Ovary (tissue), 9 donors: Measurements from ENCODE around the gene RBFA. TPM values are rescaled to one million over a fixed set of nuclear protein-coding genes. Genes with fewer than 3 reads are reported as not detected.

Experiments used
- DNase-seq, 5 donors: peaks; one replicate each; pipeline ENCODE4 v3.0.0-alpha.2; 2019 to 2020
- H3K27ac ChIP-seq, 2 donors: fragments of 200-600 bp; one replicate each; pipeline versions ENCODE4 v1.5.1 to v1.8.0; 2019 to 2022
- H3K27me3 ChIP-seq: fragments of 200-600 bp; one replicate; pipeline ENCODE4 v1.8.0; 2022
- H3K36me3 ChIP-seq: fragments of 200-600 bp; sonication (generic); one replicate; pipeline ENCODE4 v1.5.1; 2019
- H3K4me1 ChIP-seq: one replicate; pipeline ENCODE4 v1.8.1; 2013; ENCODE audit warnings: mild to moderate bottlenecking, moderate library complexity; ENCODE audit not compliant: insufficient read depth
- H3K4me3 ChIP-seq: fragments of 200-600 bp; sonication (generic); one replicate; pipeline ENCODE4 v1.5.1; 2017
- H3K9me3 ChIP-seq, 2 donors: fragments of 200-600 bp in 1 of 2; sonication (generic) in 1 of 2; one replicate each; pipeline versions ENCODE4 v1.5.1 to v1.8.1; 2013 to 2019; ENCODE audit warnings: mild to moderate bottlenecking in 1 of 2, moderate library complexity in 1 of 2
- EP300 ChIP-seq: sonication (generic); formaldehyde crosslinking; IDR thresholded peaks from one replicate; pipeline ENCODE4 v1.6.1; 2017; ENCODE audit warnings: antibody characterized with exemption
- POLR2A ChIP-seq: fragments of 450-650 bp; IDR thresholded peaks from one replicate; pipeline ENCODE4 v1.6.1; 2017; ENCODE audit warnings: antibody characterized with exemption, mild to moderate bottlenecking, moderate library complexity
- WGBS, 3 donors: extraction: QIAGEN DNeasy Blood & Tissue Kit in 1 of 3; methylation state at CpG; one replicate each; pipeline versions ENCODE4 v1.1.5 to v1.1.7; 2013 to 2017; 5-methylcytosine and 5-hydroxymethylcytosine counted together
- intact Hi-C, 4 donors: fragments of 100-400 bp; cut with DNase I; formaldehyde crosslinking; loops; one replicate each; pipeline versions ENCODE4 v1.11.0 to v1.15.1; 2022 to 2023
- polyA plus RNA-seq, 2 donors: library from polyadenylated mRNA; stranded (reverse); fragments of 200-250 nt in 1 of 2; fragments of 350-450 nt in 1 of 2; fragmentation: Illumina TruSeq in 1 of 2; extraction: RNeasy Lipid Tissue Mini Kit (QIAGEN cat#74804) in 1 of 2; gene quantifications; one replicate each; pipeline ENCODE4 v1.2.3, GENCODE V29; 2013 to 2014
- total RNA-seq, 7 donors: library from RNA; depleted of rRNA in 2 of 7; stranded (reverse); fragments of >200 nt in 2 of 7; fragmentation: NEBNext Ultra II Directional in 3 of 7; extraction: Animal tissue kit (Norgen Biotek cat#: 25700) in 3 of 7; gene quantifications; one replicate each; pipeline versions ENCODE4 v1.1.0 to v1.2.4, GENCODE V29; 2016 to 2023
- TF ChIP-seq, protein P1 (sequence below), 3 donors: fragments of 450-650 bp in 2 of 3; fragments of 200-600 bp in 1 of 3; IDR thresholded peaks; one replicate each; pipeline versions ENCODE4 v1.5.1 to v1.8.0; 2016 to 2022; ENCODE audit warnings: antibody characterized with exemption in 3 of 3, mild to moderate bottlenecking in 1 of 3
- donor health status: DM: no; HTN: no; CAD: no; lungs with moderate emphysema.
- donor health status: DM: no; HTN: no; CAD: no.
- donor health status: Bipolar disorder and iron deficiency.
- donor health status: DM: yes; HTN: yes; CAD: no.
- donor health status: DM: no; HTN: no; CAD: no.
- donor health status: DM: yes; HTN: yes; CAD: no.

The RBFA gene
- total and polyA plus RNA-seq, 9 donors, result 13.7 to 31.9 (median 17.0) TPM

DNA sequence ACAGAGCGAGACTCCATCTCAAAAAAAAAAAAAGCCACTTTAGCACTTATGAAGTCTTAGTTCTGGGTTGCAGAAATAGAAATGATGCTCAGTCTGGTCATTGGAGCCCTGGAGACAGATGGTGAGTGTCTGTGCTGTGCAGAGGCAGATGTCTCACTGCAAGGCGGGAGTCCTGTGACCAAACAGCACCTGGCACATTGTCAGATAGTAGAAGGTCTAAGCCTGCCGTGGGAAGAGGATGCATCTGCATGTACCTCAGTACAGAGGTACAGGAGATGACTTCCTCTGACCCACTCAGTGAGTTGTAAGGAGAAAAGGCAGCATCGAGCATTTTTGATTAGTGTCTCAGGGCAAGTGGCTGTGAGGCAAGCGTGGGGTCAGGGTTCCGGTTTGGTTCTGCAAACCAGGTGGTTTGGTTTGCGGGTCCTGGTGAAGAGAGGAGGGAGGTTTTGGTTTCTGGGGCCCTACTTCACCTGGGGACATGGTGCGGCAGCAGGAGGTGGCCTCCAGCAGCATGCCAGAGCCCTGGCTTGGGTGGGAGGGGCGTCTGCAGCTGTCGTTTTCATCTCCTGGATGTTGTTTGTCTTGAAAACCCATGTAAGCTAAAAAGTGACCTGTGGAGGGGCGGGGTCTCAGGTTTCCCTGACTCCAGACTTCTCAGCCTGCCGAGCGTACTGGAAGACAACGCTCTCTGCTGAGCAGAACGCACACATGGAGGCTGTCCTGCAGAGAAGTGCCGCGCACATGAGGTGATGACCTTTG is 3.8 kb downstream of the RBFA start:
- TF ChIP-seq EP300 (no peak), POLR2A (no peak)
- TF ChIP-seq, protein P1, sequence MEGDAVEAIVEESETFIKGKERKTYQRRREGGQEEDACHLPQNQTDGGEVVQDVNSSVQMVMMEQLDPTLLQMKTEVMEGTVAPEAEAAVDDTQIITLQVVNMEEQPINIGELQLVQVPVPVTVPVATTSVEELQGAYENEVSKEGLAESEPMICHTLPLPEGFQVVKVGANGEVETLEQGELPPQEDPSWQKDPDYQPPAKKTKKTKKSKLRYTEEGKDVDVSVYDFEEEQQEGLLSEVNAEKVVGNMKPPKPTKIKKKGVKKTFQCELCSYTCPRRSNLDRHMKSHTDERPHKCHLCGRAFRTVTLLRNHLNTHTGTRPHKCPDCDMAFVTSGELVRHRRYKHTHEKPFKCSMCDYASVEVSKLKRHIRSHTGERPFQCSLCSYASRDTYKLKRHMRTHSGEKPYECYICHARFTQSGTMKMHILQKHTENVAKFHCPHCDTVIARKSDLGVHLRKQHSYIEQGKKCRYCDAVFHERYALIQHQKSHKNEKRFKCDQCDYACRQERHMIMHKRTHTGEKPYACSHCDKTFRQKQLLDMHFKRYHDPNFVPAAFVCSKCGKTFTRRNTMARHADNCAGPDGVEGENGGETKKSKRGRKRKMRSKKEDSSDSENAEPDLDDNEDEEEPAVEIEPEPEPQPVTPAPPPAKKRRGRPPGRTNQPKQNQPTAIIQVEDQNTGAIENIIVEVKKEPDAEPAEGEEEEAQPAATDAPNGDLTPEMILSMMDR (IDR thresholded peaks at IDR 0.05), result no peak
- intact Hi-C loops, result loop anchor here in 3 of 4 donors (5.0 to 10.0 kb wide), 4 partner anchors 53 to 113 kb away; partner anchors contain the start of genes ADNP2 (in 1 of the 3), SLC66A2 (in 1 of the 3) and TXNL4A (in 1 of the 3)
- H3K4me1 ChIP-seq, result peaks cover under 1% of the 10 kb centered on the region

DNA sequence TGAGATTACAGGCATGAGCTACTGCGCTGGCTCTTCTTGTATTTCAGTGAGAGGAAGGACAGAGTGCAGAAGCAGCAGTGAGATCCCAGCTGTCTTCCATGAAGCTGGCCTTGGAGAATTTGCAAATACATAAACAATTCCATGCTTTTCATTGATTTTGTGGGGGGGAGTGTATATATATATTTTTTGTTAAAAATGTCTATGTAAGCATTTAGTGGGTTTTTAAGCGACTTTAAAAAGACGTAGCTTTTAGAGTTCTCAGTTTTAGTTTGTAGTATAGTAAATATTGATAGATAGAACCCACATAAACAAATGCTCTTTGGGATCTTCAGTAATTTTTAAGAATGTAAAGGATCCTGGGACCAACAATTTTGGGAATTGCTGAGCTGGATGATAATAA is 6.3 kb downstream of the RBFA start:
- no peak for TF ChIP-seq EP300
- TF ChIP-seq POLR2A, result no peak
- TF ChIP-seq, protein P1 (IDR thresholded peaks at IDR 0.05), result no peak
- WGBS, 3 donors, result 54 to 80% (median 73%) methylated on average over 3 of the region's 3 CpGs
- no peaks in the 10 kb centered on the region for H3K36me3 ChIP-seq

More for the DNA sequence above, 3.8 kb downstream of the RBFA start:
- Histone ChIP-seq H3K9me3 (no peaks in the 10 kb centered on the region), H3K27me3 (no peaks in the 10 kb centered on the region), H3K36me3 (no peaks in the 10 kb centered on the region), H3K4me3 (no peak overlapping the region), H3K27ac (no peak overlapping the region)
- DNase-seq, result no peak
- WGBS, 3 donors, result 84 to 88% (median 85%) methylated on average over 17 of the region's 17 CpGs

DNA sequence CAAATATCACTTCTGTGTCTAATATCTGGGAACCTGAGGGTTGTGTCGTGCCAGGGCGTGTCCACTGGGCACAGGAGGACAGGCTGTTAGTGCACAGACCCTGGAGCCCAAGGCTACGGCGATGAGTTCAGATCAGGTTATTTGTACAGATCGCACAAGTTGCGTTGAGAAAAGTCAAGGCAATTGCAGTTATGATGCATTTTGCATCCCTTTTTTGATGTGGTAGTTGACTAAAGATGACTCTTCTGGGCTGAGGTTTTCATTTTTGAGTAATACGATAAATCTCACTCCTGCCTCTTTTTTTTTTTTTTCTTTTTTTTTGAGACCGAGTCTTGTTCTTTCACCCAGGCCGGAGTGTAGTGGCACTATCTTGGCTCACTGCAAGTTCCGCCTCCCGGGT is 7.2 kb downstream of the RBFA start:
- Histone ChIP-seq H3K36me3 (no peaks in the 10 kb centered on the region), H3K27me3 (no peaks in the 10 kb centered on the region), H3K4me1 (no peaks in the 10 kb centered on the region), H3K4me3 (no peak overlapping the region), H3K9me3 (no peaks in the 10 kb centered on the region), H3K27ac (no peak overlapping the region)
- TF ChIP-seq, protein P1 (IDR thresholded peaks at IDR 0.05), result no peak
- TF ChIP-seq POLR2A (no peak), EP300 (no peak)
- no peak for DNase-seq
- intact Hi-C loops, result no loop called here
- WGBS, 3 donors, result 86 to 89% (median 88%) methylated on average over 11 of the region's 11 CpGs

More for the DNA sequence above, 6.3 kb downstream of the RBFA start:
- no peaks in the 10 kb centered on the region for H3K27me3 ChIP-seq
- H3K27ac ChIP-seq, result no peak overlapping the region
- no peaks in the 10 kb centered on the region for H3K9me3 ChIP-seq
- no peak overlapping the region for H3K4me3 ChIP-seq
- DNase-seq, result no peak
- H3K4me1 ChIP-seq, result no peaks in the 10 kb centered on the region
- intact Hi-C loops, result no loop called here

DNA sequence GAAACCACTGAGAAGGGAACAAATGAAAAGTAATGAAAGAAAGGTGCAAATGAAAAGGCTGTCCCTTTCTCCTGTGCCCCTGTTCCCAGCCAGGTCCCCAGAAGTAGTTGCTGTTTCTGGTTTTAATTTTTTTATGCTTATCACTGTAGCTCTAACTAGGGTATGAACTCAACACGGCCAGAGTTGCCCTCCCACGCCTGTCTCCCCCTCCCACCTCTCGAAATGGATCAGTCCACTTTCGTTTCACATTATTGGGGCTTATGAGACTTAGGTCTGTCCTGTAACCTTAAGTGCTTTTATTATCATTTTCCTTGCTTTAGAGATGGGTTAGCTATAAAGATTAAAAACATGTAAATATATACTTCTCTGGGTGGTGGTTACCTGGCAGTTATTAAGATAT is 8.6 kb downstream of the RBFA start:
- no peaks in the 10 kb centered on the region for H3K27me3 ChIP-seq
- no peaks in the 10 kb centered on the region for H3K4me1 ChIP-seq
- TF ChIP-seq POLR2A, result no peak
- TF ChIP-seq, protein P1 (IDR thresholded peaks at IDR 0.05), result no peak
- TF ChIP-seq EP300, result no peak
- H3K9me3 ChIP-seq, result no peaks in the 10 kb centered on the region
- WGBS, 3 donors, result 61 to 73% (median 71%) methylated on average over 4 of the region's 4 CpGs
- H3K4me3 ChIP-seq, result no peak overlapping the region
- H3K36me3 ChIP-seq, result no peaks in the 10 kb centered on the region
- H3K27ac ChIP-seq, result no peak overlapping the region
- intact Hi-C loops, result no loop called here
- DNase-seq, result no peak
